NCI-H748 (cell line): ENCODE data around the gene FRMD6.
A peak's percentile ranks its signal among the peaks of the same experiment; 100 is the strongest.

ENCODE experiments used
- DNase-seq: peaks from one replicate; lab custom pipeline; 2025; ENCODE audit not compliant: unreplicated experiment; lab: John Stamatoyannopoulos, UW

Gene FRMD6

GRCh38 chr14:51663783-51664326 lies 12.1 kb downstream of the FRMD6 start:
- no peak for DNase-seq

DNA sequence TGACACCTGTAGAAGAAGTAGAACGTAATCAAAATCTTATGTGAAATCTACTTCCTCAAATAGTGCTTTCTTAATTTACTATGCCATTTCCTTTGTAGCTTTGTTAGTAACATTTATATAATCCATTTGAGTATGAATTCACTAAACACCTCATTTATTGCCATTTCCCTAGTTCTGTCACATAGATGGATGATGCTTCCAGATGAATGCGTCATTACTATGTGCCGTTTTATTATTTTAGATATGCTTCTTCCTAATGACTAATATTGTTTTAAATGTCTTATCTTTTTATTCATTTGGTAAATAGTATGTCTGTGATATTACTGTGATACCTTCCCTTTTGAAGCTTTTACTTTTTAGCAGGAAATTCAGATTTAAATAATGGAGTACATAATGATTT lies 14.4 kb downstream of the FRMD6 start:
- no peak for DNase-seq

DNA sequence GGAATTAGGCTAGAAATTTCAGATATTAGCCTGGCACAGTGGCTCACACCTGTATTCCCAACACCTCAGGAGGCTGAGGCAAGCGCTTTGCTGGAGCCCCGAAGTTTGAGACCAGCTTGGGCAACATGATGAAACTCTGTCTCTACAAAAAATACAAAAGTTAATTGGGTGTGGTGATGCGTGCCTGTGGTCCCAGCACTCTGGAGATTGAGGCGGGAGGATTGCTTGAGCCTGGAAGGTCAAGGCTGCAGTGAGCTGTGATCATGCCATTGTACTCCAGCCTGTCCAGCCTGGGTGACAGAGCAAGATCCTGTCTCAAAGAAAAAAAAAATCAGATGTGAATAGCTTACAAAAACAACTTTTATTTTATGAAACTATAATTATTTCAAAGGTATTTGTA lies 15.1 kb downstream of the FRMD6 start:
- no peak for DNase-seq

- no peak for DNase-seq
These were observed 17.2 kb downstream of the FRMD6 start for GRCh38 chr14:51668870-51669269.

DNA sequence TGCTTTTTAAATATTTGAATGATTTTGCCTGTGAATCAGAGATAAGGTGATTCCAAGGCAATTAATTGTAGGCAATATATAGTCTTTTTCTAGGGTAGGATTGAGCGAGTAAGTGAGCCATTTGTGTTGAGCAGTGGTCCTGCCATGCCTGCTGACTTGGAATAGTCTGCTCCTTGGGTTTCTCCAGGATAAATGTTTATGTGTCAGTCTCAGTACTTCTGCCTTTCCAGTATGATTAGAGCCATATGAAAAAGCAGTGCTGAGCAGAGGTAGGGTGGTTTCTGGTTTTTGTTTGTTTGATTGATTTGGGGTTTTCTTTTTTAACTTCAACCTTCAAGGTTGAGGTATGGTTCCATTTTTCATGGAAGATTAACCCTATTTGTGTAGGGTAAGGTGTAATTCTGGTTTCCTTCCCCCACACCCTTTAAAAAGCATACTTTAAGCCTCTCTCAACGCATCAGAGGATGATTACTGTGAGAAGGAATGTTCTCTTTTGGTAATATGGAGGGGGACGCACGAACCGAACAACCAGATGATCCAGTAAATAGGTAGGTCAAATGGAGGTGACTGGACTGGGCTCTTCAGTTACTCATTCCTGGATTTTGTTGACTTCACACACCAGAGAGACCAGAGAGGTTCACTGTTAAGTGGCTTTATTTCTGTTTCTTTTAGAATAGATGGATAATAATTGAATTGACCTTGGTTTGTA lies 22.7 kb downstream of the FRMD6 start:
- DNase-seq, result no peak

GRCh38 chr14:51676549-51676948 lies 24.8 kb downstream of the FRMD6 start:
- DNase-seq, result no peak

- DNase-seq, result no peak
These were observed 25.6 kb downstream of the FRMD6 start for GRCh38 chr14:51677266-51677665.

DNA sequence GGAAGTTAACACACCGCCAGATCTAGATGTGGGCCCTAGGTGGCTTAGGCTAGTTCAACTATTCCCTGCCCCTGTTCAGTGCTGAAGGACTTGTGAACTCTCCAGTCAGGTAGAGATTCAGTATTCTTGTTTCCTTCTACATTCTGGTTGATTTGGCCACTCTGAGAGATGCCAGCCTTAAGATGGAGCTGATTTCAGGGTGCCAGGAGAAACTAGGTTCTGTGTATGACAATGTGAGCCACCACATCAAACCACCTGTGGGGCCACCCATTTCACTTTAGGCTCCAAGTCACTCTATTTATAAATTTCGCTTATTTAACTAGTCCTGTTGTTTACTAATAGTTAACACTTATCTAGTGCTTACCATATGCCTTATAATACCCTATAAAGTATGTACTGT lies 26.0 kb downstream of the FRMD6 start:
- DNase-seq, result no peak

DNA sequence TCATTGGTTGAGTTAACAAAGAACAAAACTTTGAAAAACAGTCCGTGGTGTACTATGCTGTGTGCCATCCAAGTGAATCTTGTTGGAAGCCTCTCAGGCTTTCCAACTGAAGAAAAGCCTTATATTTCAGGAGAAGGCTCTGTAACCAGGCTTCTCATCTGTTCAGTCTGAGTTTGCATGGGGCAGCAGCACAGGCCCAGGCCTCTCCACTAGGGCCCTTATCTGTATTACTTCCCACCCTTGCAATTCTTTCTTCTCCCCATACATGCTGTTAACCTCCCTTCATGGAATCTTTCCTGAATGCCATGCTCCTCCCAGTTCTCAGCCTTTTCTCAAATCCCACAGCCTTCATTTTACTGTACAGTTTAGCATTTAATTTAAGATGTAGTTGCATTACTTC lies 28.3 kb downstream of the FRMD6 start:
- no peak for DNase-seq

DNA sequence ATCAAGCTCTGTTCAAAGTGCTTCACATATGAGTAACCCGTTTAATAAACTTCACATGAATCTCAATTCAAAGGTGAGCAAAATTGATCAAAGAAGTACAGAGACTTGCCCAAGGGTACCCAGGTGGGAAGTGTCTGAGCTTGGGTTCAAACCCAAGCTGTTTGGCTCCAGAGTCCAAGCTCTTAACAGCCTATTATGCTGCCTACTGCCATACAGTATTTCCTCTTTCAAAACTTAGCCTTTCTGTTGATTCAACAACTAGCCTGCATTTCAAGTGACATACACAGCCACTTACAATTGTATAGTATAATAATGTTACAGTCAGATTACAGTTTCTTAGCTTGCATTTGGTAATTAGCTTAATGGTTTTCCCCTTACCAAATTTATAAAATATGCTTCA lies 29.7 kb downstream of the FRMD6 start:
- DNase-seq, result no peak

- DNase-seq, result no peak
These were observed 30.7 kb downstream of the FRMD6 start for GRCh38 chr14:51682411-51682810.

DNA sequence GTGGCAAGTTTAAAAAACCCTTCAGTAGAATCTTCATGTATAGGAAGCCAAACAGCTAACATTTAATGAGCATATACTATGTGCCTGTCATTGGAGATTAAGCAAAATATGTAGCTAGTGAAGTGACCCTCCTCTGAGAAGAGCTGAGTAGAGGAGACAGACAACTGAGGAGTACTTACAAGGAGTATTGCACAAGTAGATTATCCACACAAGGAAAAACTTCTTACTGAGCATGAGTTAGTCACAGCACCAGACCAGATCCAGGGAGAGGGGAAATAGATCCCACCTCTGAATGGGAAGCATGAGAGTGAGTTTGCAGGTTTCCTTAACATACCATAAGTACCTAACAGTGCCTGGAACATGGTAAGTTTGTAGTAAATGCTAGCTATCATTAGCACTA lies 33.0 kb downstream of the FRMD6 start:
- no peak for DNase-seq

DNA sequence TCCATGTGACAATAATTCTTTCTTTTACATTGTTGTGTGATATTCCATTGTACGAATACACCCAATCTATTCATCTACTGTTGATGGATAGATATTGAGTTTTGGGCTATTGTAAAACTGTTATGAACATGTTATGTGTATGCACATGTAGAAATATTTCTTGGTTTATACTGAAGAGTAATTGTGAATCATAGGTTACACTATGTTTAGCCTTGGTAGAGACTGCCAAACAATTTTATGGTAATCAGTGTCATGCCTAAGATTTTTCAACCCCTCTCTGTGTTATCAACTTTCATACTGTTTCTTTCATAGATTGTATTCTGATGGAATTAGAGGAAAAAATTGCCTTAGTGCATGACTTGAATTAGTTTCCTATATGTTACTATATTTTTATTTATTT lies 39.5 kb downstream of the FRMD6 start:
- no peak for DNase-seq

GRCh38 chr14:51692646-51693045 lies 40.9 kb downstream of the FRMD6 start:
- DNase-seq, result no peak

DNA sequence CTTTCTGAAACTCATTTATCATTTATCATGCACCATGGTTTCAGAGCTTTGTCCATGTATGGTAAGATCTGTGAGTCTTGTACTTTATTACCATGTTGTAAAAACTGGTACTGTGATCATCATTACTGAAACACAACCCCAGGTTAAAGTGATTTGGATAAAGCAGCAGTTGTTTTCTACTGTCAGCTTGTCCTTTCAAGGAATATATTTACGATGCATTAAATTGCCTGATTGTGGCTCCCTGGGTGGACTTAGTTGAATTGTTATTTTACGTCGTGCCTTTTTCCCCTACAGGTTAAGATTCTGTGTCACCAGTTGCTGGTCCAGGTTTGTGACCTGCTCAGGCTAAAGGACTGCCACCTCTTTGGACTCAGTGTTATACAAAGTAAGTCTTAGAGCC lies 46.1 kb downstream of the FRMD6 start:
- peak; percentile 58 for DNase-seq

DNA sequence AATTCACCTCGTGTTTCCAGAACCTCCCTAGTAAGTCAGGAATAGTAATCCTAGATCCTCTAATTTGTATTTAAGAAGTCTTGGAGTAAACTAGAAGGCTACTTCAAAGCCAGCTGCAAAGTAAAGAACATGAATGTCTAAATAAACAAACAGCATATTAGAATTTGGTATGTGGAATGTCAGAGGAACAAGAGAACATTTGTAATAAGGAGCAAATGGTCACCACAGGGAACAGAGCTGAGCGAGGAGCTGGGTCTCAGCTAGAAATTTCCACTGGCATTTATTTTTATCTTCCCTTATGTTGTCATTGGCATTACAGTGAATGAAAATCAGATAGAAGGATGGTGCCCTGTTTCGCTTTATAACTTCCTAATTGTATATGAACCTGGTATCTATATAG lies 50.2 kb downstream of the FRMD6 start:
- no peak for DNase-seq

GRCh38 chr14:51703787-51704186 lies 52.1 kb downstream of the FRMD6 start:
- DNase-seq, result no peak

DNA sequence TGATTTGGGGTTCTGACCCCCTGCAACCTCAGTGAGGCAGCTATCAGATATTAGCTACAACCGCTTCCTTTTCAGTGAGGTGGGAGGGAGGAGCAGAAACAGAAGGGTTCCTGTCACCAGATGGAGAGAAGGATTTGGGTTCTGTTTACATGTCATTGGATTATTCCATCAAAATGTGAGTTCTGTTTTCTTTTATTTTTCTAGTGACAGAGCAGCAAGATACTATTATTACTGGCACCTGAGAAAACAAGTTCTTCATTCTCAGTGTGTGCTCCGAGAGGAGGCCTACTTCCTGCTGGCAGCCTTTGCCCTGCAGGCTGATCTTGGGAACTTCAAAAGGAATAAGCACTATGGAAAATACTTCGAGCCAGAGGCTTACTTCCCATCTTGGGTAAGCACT lies 52.8 kb downstream of the FRMD6 start:
- DNase-seq, result no peak

DNA sequence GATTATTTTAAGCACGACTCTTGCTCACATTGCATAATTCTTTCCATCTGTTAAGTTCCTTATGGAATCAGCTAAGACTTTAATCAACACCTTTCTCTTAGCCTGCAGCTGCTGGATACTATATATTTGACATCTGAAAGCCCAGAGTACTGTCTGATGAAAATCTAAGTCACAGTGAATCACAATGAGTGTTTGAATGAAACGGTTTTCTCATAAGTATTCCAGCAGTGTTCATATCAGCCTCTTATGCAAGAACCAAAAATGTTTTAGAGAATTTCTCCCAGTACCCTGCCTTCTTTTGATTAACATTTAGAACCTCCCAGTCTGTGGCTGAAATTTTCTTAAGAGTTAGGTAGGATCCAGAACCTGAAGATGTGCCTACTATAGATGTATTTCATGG lies 55.6 kb downstream of the FRMD6 start:
- DNase-seq, result no peak

GRCh38 chr14:51711505-51711904 lies 59.8 kb downstream of the FRMD6 start:
- no peak for DNase-seq

DNA sequence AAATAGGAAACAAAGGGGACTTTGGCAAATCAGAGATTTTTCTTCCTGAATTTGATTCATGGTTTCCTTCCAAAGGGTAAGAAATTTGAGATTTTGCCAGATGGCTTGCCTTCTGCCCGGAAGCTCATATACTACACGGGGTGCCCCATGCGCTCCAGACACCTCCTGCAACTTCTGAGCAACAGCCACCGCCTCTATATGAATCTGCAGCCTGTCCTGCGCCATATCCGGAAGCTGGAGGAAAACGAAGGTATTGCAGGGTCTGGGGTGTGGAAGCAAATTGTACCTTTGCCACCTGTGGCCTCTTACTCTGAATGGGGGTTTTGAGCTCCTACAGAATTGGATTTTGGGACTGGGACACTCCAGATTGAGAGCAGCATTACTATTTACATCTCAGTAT lies 63.5 kb downstream of the FRMD6 start:
- no peak for DNase-seq

DNA sequence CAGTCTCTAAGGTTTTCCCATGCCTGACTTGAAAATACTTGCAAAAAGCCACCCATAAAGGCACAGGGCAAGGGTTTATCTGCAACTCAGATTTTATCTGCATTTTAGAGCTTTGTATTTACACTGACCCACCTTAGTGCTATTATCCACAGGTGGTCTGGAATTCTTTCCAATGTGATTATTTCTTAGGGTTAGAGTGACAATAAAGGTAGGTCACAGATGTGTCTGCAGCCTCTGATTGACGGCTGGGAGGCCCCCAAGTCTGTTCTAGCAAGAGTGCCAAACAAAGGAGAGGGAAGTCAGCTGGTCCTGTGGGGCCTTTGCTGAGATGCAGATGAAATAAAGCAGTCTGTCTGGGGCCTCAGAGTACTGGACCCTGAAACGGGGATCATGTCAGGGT lies 64.0 kb downstream of the FRMD6 start:
- DNase-seq, result no peak

DNA sequence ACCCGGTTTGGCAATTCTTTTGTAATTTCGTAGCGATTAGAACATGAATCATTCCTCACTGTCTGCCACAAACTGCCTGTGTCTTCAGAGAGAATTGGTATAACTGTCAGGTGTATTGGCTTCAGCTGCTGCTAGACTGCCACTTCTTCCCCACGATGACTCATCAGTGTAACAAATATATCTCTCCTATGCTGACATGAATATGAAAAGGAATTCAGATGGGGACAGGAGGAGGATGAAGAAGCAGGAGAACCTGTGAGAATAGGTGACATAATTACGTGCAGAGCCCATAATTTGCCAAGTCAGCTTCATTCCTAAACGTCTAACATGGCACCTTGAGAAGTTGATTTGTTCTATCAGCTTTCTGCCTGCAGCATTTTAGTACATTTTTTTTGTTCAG lies 64.9 kb downstream of the FRMD6 start:
- no peak for DNase-seq
